GM18505 (cell line): ENCODE measurements around the gene RFT1.
"Not testable (repeated sequence)": the region's sequence is repeated elsewhere in the genome, so short reads cannot be mapped to it uniquely, and the experiment has no call there.

Experiments
- ATAC-seq: cut with Tn5 transposase; IDR thresholded peaks from one replicate; pipeline ENCODE4 v1.9.1; 2021; ENCODE audit not compliant: unreplicated experiment
- POLR2A ChIP-seq: IDR thresholded peaks from 4 replicates; pipeline ENCODE4 v1.6.1; 2011; ENCODE audit warnings: borderline replicate concordance; ENCODE audit not compliant: insufficient read depth, insufficient read length; ENCODE audit errors: extremely low read depth

RFT1 gene

GRCh38 chr3:53160061-53160659 is 29.9 kb upstream of the RFT1 start:
- TF ChIP-seq POLR2A, result no peak

GRCh38 chr3:53159156-53160060 is 29.2 kb upstream of the RFT1 start:
- ATAC-seq, result no peak
- no peak for TF ChIP-seq POLR2A

More at GRCh38 chr3:53160061-53160659, 29.9 kb upstream of the RFT1 start:
- ATAC-seq, result no peak

GRCh38 chr3:53158765-53159155 is 28.5 kb upstream of the RFT1 start:
- no peak for ATAC-seq
- no peak for TF ChIP-seq POLR2A

GRCh38 chr3:53157974-53158580 is 27.8 kb upstream of the RFT1 start:
- TF ChIP-seq POLR2A, result no peak
- ATAC-seq, result no peak

- TF ChIP-seq POLR2A, result no peak
- ATAC-seq, result no peak
Measured at GRCh38 chr3:53156368-53156834, 26.2 kb upstream of the RFT1 start.

GRCh38 chr3:53155760-53156159 is 25.5 kb upstream of the RFT1 start:
- TF ChIP-seq POLR2A, result no peak
- ATAC-seq, result no peak

- ATAC-seq, result no peak
- TF ChIP-seq POLR2A, result no peak
Measured at GRCh38 chr3:53154881-53155285, 24.6 kb upstream of the RFT1 start.

- no peak for TF ChIP-seq POLR2A
- ATAC-seq, result no peak
Measured at GRCh38 chr3:53153980-53154379, 23.7 kb upstream of the RFT1 start.

GRCh38 chr3:53153264-53153823 is 23.1 kb upstream of the RFT1 start:
- ATAC-seq, result no peak
- TF ChIP-seq POLR2A, result no peak

- no peak for ATAC-seq
- no peak for TF ChIP-seq POLR2A
Measured at GRCh38 chr3:53151870-53152660, 21.8 kb upstream of the RFT1 start.

- no peak for TF ChIP-seq POLR2A
- no peak for ATAC-seq
Measured at GRCh38 chr3:53151465-53151864, 21.2 kb upstream of the RFT1 start.

GRCh38 chr3:53151086-53151438 is 20.8 kb upstream of the RFT1 start:
- not testable (repeated sequence) for ATAC-seq

GRCh38 chr3:53150247-53151085 is 20.2 kb upstream of the RFT1 start:
- TF ChIP-seq POLR2A, result no peak
- no peak for ATAC-seq

GRCh38 chr3:53149699-53150098 is 19.5 kb upstream of the RFT1 start:
- no peak for TF ChIP-seq POLR2A
- no peak for ATAC-seq
